Measurements from ENCODE around the gene CDX1. TPM values are rescaled to one million over a fixed set of nuclear protein-coding genes. Genes with fewer than 3 reads are reported as not detected.

Gene CDX1
- total RNA-seq, 2 donors from 2014 or later: 299 to 498 TPM

GRCh38 chr5:150149618-150150017 lies 17.0 kb upstream of the CDX1 start:
- Histone ChIP-seq H3K36me3 (no peaks in the 10 kb centered on the region), H3K9ac (ENCODE audit: low read depth in 2 of 2, low read length in 2 of 2) (no peak overlapping the region), H3K9me3 (no peaks in the 10 kb centered on the region), H3K4me3 (no peak overlapping the region), H3K4me1 (no peaks in the 10 kb centered on the region), H3K27ac (no peak overlapping the region), H3K27me3 (no peaks in the 10 kb centered on the region)
- TF ChIP-seq CTCF (IDR thresholded peaks at IDR 0.05): no peak
- DNase-seq: no peak
- intact Hi-C loops (cut with DNase I): no loop called here

GRCh38 chr5:150152636-150153462 lies 13.7 kb upstream of the CDX1 start:
- TF ChIP-seq CTCF (IDR thresholded peaks at IDR 0.05): no peak
- no peaks in the 10 kb centered on the region for H3K36me3 ChIP-seq
- peak overlapping the region; percentile 73 for H3K27ac ChIP-seq
- H3K4me3 ChIP-seq: peak overlapping the region; percentile 1
- no peaks in the 10 kb centered on the region for H3K4me1 ChIP-seq
- H3K27me3 ChIP-seq: no peaks in the 10 kb centered on the region
- intact Hi-C loops (cut with DNase I): no loop called here
- no peaks in the 10 kb centered on the region for H3K9me3 ChIP-seq
- no peak for DNase-seq
- peak overlapping the region; percentile 13 to 43 for H3K9ac ChIP-seq (ENCODE audit: low read depth in 2 of 2, low read length in 2 of 2)

GRCh38 chr5:150153483-150153882 lies 13.1 kb upstream of the CDX1 start:
- H3K4me3 ChIP-seq: peak overlapping the region; percentile 11
- H3K4me1 ChIP-seq: no peaks in the 10 kb centered on the region
- no peaks in the 10 kb centered on the region for H3K36me3 ChIP-seq
- no peak for TF ChIP-seq CTCF (IDR thresholded peaks at IDR 0.05)
- no peaks in the 10 kb centered on the region for H3K9me3 ChIP-seq
- no peaks in the 10 kb centered on the region for H3K27me3 ChIP-seq
- DNase-seq: no peak
- H3K27ac ChIP-seq: peak overlapping the region; percentile 73
- intact Hi-C loops (cut with DNase I): no loop called here
- peak overlapping the region in 1 of 2 donors; percentile 3 for H3K9ac ChIP-seq (ENCODE audit: low read depth in 2 of 2, low read length in 2 of 2)

- H3K4me3 ChIP-seq: peak overlapping the region; percentile 11
- H3K9ac ChIP-seq (ENCODE audit: low read depth in 2 of 2, low read length in 2 of 2): peak overlapping the region; percentile 3 to 49
Measured at GRCh38 chr5:150153957-150154617, 12.5 kb upstream of the CDX1 start.

More at GRCh38 chr5:150153957-150154617, 12.5 kb upstream of the CDX1 start:
- Histone ChIP-seq H3K36me3 (no peaks in the 10 kb centered on the region), H3K27me3 (no peaks in the 10 kb centered on the region), H3K9me3 (no peaks in the 10 kb centered on the region), H3K4me1 (no peaks in the 10 kb centered on the region), H3K27ac (peak overlapping the region; percentile 73)
- DNase-seq: no peak
- intact Hi-C loops (cut with DNase I): no loop called here
- TF ChIP-seq CTCF (IDR thresholded peaks at IDR 0.05): no peak

Data from colonic mucosa (tissue), 4 donors.